Choroid plexus epithelial cell (primary cell): ENCODE results near the gene CFL2.

Source experiments
- DNase-seq: peaks from one replicate; pipeline ENCODE4 v3.0.0-alpha.2; 2010; ENCODE audit warnings: low read depth
- H3K4me3 ChIP-seq: 2 replicates; pipeline ENCODE4 v1.5.1; 2011; ENCODE audit warnings: low read depth, mild to moderate bottlenecking, control low read depth, low read length, moderate library complexity
- TF ChIP-seq, protein P1 (sequence below): conservative IDR thresholded peaks from 2 replicates; pipeline ENCODE4 v1.5.1; 2011; ENCODE audit warnings: low read depth, mild to moderate bottlenecking, control low read depth, inconsistent platforms, low read length, moderate library complexity

Gene CFL2

GRCh38 chr14:34693228-34693939 lies 21.0 kb downstream of the CFL2 start:
- peak overlapping the region; percentile 42 for H3K4me3 ChIP-seq
- DNase-seq, result peak; percentile 19
- TF ChIP-seq, protein P1, sequence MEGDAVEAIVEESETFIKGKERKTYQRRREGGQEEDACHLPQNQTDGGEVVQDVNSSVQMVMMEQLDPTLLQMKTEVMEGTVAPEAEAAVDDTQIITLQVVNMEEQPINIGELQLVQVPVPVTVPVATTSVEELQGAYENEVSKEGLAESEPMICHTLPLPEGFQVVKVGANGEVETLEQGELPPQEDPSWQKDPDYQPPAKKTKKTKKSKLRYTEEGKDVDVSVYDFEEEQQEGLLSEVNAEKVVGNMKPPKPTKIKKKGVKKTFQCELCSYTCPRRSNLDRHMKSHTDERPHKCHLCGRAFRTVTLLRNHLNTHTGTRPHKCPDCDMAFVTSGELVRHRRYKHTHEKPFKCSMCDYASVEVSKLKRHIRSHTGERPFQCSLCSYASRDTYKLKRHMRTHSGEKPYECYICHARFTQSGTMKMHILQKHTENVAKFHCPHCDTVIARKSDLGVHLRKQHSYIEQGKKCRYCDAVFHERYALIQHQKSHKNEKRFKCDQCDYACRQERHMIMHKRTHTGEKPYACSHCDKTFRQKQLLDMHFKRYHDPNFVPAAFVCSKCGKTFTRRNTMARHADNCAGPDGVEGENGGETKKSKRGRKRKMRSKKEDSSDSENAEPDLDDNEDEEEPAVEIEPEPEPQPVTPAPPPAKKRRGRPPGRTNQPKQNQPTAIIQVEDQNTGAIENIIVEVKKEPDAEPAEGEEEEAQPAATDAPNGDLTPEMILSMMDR, result no peak

DNA sequence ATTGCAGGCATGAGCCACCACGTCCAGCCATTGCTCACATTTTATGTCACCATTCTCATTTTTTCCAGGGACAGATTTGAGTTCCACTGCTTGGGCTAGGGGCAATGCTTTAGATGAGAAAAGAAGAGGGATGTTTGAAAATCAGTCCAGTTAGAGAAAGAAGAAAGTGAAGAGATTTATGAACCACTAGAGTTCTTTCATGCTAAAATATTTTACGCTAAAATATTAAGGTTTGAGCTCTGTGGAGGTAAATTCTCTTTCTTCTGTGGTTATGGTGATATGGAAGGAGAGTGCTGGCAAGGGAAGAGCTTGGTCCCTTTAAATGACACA lies 21.5 kb downstream of the CFL2 start:
- H3K4me3 ChIP-seq, result peak overlapping the region; percentile 42
- no peak for DNase-seq
- TF ChIP-seq, protein P1, result no peak

DNA sequence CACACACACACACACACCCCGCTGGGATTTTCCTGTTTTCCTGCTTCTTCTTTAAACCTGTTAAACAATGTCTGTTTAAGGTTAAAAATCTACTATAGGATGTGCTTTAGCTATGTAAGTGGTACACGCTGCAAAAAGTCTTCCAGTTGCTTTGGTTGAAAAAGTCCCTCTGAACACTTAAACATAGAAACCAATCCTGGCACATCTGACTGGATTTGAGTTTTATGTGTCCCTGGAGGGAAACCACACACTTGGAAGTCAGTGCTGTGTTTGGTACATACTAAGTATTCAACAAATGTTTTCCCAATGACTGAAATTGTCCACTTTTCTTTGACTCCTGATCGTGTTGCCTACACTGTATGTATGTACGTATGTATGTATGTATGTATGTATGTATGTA lies 22.0 kb downstream of the CFL2 start:
- DNase-seq, result no peak
- TF ChIP-seq, protein P1, result no peak
- no peak overlapping the region for H3K4me3 ChIP-seq

GRCh38 chr14:34691206-34691605 lies 23.2 kb downstream of the CFL2 start:
- no peak for DNase-seq
- no peak overlapping the region for H3K4me3 ChIP-seq
- TF ChIP-seq, protein P1, result no peak

DNA sequence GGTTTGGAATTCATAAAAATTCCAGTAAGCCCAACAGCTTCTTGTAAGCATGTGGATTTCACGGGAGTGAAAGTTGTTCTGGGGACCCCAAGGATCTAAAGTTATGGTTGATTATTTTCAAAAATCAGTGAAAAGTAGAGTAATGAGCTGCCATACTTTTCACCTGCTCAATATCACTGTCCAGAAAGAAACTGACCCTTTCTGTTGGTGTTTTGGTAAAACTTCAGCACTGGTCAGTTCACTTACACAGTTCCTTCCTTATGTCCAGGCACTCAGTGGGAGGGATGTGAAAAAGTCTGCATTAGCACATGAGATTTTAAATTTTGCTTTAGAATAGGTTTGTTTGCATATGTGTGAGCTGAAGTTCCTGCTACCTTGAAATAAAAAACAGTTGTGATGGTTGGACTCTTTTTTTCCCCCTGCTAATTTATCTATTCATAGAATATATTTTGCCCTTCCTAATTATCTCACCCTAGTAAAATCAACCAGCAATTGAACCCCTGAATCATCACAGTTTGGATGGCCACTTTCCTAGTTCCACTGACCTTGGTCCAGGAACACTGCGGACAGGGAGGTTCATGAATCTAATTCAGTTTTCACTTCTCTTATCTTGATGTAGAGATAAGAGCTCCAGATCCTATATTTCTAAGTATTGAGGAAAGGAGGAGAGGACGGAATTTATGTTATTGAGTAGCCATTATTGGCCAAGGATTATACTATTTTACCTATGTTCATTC lies 25.8 kb downstream of the CFL2 start:
- no peak overlapping the region for H3K4me3 ChIP-seq
- DNase-seq, result no peak
- TF ChIP-seq, protein P1, result no peak

- no peak overlapping the region for H3K4me3 ChIP-seq
- DNase-seq, result no peak
- TF ChIP-seq, protein P1, result no peak
Measured at GRCh38 chr14:34685819-34686428, 28.5 kb downstream of the CFL2 start.
